ENCODE measurements around the gene SMTN. TPM values are rescaled to one million over a fixed set of nuclear protein-coding genes. Genes with fewer than 3 reads are reported as not detected.

Gene SMTN
- total RNA-seq, 3 donors from 2014 or later (not counting 1 experiment from before 2014, with no cell fraction given): 2.1 to 4.3 (median 3.6) TPM

GRCh38 chr22:31088233-31088986, 7.3 kb downstream of the SMTN start:
- Mint-ChIP-seq H3K9me3 (no peaks in the 10 kb centered on the region), H3K27me3 (ENCODE audit: low read depth in 2 of 2) (no peaks in the 10 kb centered on the region), H3K27ac (no peak overlapping the region), H3K4me3 (no peak overlapping the region), H3K36me3 (no peaks in the 10 kb centered on the region), H3K4me1 (peaks cover 6 to 14% of the 10 kb centered on the region in 2 donors)
- no peak for TF ChIP-seq CTCF (IDR thresholded peaks at IDR 0.05)
- H3K27ac ChIP-seq (ENCODE audit: low read length): no peak overlapping the region
- no peak for ATAC-seq
- intact Hi-C loops (cut with micrococcal nuclease): loop anchor here (10.0 kb wide), 1 partner anchor 1386 kb away; the partner anchor contains the start of gene FBXO7
- H3K4me3 ChIP-seq (ENCODE audit: low read length): no peak overlapping the region
- WGBS (ENCODE audit: insufficient coverage): 96% methylated on average over 26 of the region's 26 CpGs
- H3K36me3 ChIP-seq (ENCODE audit: control insufficient read depth, insufficient read depth, low read length): no peaks in the 10 kb centered on the region
- H3K4me1 ChIP-seq (ENCODE audit: control insufficient read depth, insufficient read depth, low read length): peaks cover 23% of the 10 kb centered on the region
- H3K27me3 ChIP-seq (ENCODE audit: control insufficient read depth, insufficient read depth, low read length): no peaks in the 10 kb centered on the region
- H3K9me3 ChIP-seq (ENCODE audit: control insufficient read depth, insufficient read depth, low read length): no peaks in the 10 kb centered on the region
- no peak for DNase-seq

GRCh38 chr22:31089160-31090100, 8.3 kb downstream of the SMTN start:
- Histone ChIP-seq H3K9me3 (ENCODE audit: control insufficient read depth, insufficient read depth, low read length) (no peaks in the 10 kb centered on the region), H3K27me3 (ENCODE audit: control insufficient read depth, insufficient read depth, low read length) (no peaks in the 10 kb centered on the region), H3K27ac (ENCODE audit: low read length) (no peak overlapping the region), H3K4me3 (ENCODE audit: low read length) (no peak overlapping the region), H3K36me3 (ENCODE audit: control insufficient read depth, insufficient read depth, low read length) (no peaks in the 10 kb centered on the region), H3K4me1 (ENCODE audit: control insufficient read depth, insufficient read depth, low read length) (peaks cover 14% of the 10 kb centered on the region)
- Mint-ChIP-seq H3K27me3 (ENCODE audit: low read depth in 2 of 2) (no peaks in the 10 kb centered on the region), H3K4me1 (peaks cover 1 to 6% of the 10 kb centered on the region in 2 donors), H3K36me3 (no peaks in the 10 kb centered on the region), H3K9me3 (no peaks in the 10 kb centered on the region), H3K27ac (no peak overlapping the region), H3K4me3 (no peak overlapping the region)
- DNase-seq: peak in 1 of 2 donors; percentile 65
- intact Hi-C loops (cut with micrococcal nuclease): loop anchor here (1.0 to 10.0 kb wide), 2 partner anchors 142 to 1385 kb away; partner anchors contain the start of gene FBXO7
- peak; percentile 47 for TF ChIP-seq CTCF (IDR thresholded peaks at IDR 0.05)
- ATAC-seq: no peak
- 75% methylated on average over 8 of the region's 9 CpGs for WGBS (ENCODE audit: insufficient coverage)

- no peak overlapping the region for H3K4me3 Mint-ChIP-seq
- H3K36me3 Mint-ChIP-seq: no peaks in the 10 kb centered on the region
- DNase-seq: no peak
- H3K4me3 ChIP-seq (ENCODE audit: low read length): no peak overlapping the region
- no peak for ATAC-seq
- no peak for TF ChIP-seq CTCF (IDR thresholded peaks at IDR 0.05)
- H3K27me3 ChIP-seq (ENCODE audit: control insufficient read depth, insufficient read depth, low read length): no peaks in the 10 kb centered on the region
- H3K4me1 ChIP-seq (ENCODE audit: control insufficient read depth, insufficient read depth, low read length): peaks cover 9% of the 10 kb centered on the region
- H3K27ac ChIP-seq (ENCODE audit: low read length): no peak overlapping the region
- no peak overlapping the region for H3K27ac Mint-ChIP-seq
- no peaks in the 10 kb centered on the region for H3K9me3 Mint-ChIP-seq
- peaks cover 0 to under 1% of the 10 kb centered on the region in 2 donors for H3K4me1 Mint-ChIP-seq
- H3K36me3 ChIP-seq (ENCODE audit: control insufficient read depth, insufficient read depth, low read length): no peaks in the 10 kb centered on the region
- no peaks in the 10 kb centered on the region for H3K9me3 ChIP-seq (ENCODE audit: control insufficient read depth, insufficient read depth, low read length)
- WGBS (ENCODE audit: insufficient coverage): 96% methylated on average over 14 of the region's 15 CpGs
- H3K27me3 Mint-ChIP-seq (ENCODE audit: low read depth in 2 of 2): no peaks in the 10 kb centered on the region
- intact Hi-C loops (cut with micrococcal nuclease): no loop called here
Measured at GRCh38 chr22:31090217-31091085, 9.3 kb downstream of the SMTN start.

Measured in natural killer cell (primary cell).